ENCODE data around the gene GDF2.
A peak's percentile ranks its signal among the peaks of the same experiment; 100 is the strongest.

The GDF2 gene

DNA sequence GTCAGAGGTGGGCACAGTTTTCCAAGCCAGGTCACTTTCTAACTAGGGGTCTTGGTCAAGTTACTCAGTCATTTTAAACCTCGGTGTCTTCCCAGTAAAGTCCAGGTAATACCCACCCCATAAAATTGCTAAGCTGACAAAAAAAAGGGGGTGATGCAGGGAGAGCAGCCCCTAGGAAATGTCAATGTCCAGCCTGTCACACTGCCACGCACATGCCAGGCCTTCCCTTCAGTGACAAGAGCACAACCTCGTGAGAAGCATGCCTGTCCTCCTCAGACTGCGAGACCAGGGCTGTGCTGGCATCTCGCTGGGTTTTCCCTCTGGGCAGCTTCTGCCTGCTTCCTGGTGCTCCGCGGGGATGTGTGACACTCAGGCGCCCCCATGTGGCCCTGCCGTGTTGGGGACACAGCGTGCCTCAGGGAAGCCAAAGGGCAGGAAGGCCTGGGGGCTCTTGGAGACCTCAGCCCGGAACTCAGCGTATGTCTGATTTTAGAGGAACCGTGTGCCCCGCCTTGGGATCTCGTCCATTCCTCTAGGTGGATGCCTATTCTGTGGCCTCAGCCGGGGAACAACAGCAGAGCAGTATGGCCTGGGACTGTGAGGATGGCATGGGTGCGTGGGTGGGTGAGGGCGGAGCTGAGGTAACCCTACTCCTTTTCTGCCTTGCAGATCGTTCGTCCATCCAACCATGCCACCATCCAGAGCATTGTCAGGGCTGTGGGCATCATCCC, 10.2 kb upstream of the GDF2 start:
- DNase-seq (ENCODE audit: low read depth) = peak; percentile 80

- no peak for DNase-seq (ENCODE audit: low read depth)
These were observed 9.6 kb upstream of the GDF2 start for GRCh38 chr10:47312663-47312995.

DNA sequence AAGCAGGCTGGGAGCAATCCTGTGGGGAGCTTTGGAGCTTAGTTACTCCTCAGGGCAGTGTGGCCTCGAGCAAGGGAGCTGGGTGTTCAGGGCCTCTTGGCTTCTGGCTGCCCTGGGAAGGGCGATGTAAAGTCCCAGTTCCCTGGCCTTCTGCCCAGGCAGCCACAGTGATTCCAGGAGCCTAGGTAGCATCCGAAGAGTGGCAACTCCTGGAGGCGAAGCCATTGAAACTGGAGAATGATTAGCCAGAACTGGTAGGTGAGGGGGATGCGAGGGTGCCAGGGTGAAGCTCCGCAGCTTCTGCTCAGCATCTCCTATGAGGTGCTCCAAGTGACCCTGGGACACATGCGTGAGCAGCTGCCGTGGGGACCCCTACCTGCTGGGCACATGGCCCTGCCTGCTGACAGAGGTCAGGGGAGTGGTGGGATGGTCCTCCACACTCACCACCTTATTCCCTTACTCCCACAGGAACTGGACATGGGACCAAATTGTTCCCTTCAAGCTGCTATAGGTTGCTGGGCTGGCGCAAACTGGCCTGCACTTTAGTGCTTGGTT, 7.8 kb upstream of the GDF2 start:
- DNase-seq (ENCODE audit: low read depth) = no peak

GRCh38 chr10:47315421-47315820, 6.8 kb upstream of the GDF2 start:
- DNase-seq (ENCODE audit: low read depth) = no peak

- no peak for DNase-seq (ENCODE audit: low read depth)
These were observed 6.1 kb upstream of the GDF2 start for GRCh38 chr10:47316131-47316530.

DNA sequence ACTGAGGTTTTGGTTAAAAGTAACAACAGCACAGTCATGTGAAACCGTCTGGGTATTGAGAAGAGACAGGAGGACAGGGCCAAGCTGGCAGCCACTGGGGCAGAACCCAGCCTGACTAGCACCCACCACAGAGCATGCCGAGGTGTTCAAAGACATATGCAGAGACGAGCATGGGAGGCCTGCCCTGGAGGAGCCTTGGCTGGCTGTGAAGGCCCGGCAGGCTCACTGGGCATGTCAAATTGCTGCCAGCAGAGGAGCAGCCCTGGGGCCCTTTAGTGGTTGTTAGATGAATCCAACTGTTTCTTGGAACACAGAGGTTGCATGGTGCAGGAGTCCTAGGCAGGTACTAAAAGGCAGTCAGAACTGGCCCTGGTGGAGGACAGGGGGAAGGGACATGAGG, 5.0 kb upstream of the GDF2 start:
- DNase-seq (ENCODE audit: low read depth) = no peak

DNA sequence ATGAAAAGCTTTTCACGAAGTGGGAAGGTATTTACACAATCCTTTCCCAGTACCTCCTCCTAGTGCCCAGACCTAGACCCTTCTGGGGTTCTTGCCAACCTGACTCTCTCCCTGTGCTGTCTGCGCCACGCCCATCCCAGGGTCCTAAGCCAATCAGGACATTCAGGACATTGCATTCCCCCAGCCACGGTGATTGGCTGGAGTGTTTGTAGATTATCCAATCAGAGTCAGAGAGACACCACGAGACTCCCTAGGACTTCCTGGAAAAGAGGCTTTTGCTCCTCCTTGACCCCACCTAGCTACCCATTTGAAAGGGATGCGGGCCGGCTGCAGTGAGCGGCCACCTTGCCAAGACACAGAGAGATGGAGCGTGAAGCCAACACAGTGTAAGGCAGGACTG, 3.5 kb upstream of the GDF2 start:
- no peak for DNase-seq (ENCODE audit: low read depth)

DNA sequence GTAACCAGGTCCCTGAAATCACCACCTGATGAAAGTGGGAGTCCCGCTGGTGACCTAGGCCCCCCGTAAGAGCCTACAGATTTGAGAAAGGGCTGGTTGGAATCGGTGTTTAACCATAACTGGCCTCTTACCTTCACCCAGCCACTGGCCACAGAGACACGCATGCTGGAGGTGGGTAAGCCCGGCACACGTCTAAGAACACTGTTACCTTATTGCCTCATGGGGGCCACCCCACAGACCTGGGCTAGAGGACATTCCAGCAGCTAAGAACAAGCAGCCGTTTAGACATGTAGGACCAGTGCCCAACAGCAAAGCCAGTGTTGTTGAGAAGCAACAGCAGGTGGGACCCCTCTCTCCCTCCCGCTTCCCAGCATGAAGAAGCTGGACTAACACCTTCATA, 2.5 kb upstream of the GDF2 start:
- DNase-seq (ENCODE audit: low read depth) = no peak

GRCh38 chr10:47320812-47321211, 1.4 kb upstream of the GDF2 start:
- DNase-seq (ENCODE audit: low read depth) = no peak

GRCh38 chr10:47321521-47322195, 596 bp upstream of the GDF2 start:
- DNase-seq (ENCODE audit: low read depth) = no peak

- no peak for DNase-seq (ENCODE audit: low read depth)
These were observed 833 bp downstream of the GDF2 start for GRCh38 chr10:47323087-47323486.

- DNase-seq (ENCODE audit: low read depth) = no peak
These were observed 1.5 kb downstream of the GDF2 start for GRCh38 chr10:47323636-47324296.

DNA sequence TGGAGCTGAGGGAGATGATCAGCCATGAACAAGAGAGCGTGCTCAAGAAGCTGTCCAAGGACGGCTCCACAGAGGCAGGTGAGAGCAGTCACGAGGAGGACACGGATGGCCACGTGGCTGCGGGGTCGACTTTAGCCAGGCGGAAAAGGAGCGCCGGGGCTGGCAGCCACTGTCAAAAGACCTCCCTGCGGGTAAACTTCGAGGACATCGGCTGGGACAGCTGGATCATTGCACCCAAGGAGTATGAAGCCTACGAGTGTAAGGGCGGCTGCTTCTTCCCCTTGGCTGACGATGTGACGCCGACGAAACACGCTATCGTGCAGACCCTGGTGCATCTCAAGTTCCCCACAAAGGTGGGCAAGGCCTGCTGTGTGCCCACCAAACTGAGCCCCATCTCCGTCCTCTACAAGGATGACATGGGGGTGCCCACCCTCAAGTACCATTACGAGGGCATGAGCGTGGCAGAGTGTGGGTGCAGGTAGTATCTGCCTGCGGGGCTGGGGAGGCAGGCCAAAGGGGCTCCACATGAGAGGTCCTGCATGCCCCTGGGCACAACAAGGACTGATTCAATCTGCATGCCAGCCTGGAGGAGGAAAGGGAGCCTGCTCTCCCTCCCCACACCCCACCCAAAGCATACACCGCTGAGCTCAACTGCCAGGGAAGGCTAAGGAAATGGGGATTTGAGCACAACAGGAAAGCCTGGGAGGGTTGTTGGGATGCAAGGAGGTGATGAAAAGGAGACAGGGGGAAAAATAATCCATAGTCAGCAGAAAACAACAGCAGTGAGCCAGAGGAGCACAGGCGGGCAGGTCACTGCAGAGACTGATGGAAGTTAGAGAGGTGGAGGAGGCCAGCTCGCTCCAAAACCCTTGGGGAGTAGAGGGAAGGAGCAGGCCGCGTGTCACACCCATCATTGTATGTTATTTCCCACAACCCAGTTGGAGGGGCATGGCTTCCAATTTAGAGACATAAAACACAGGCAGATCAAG, 3.3 kb downstream of the GDF2 start:
- no peak for DNase-seq (ENCODE audit: low read depth)

GRCh38 chr10:47326306-47326926, 4.2 kb downstream of the GDF2 start:
- no peak for DNase-seq (ENCODE audit: low read depth)

- DNase-seq (ENCODE audit: low read depth) = no peak
These were observed 4.7 kb downstream of the GDF2 start for GRCh38 chr10:47326927-47327330.

- DNase-seq (ENCODE audit: low read depth) = no peak
These were observed 7.6 kb downstream of the GDF2 start for GRCh38 chr10:47329855-47330254.

DNA sequence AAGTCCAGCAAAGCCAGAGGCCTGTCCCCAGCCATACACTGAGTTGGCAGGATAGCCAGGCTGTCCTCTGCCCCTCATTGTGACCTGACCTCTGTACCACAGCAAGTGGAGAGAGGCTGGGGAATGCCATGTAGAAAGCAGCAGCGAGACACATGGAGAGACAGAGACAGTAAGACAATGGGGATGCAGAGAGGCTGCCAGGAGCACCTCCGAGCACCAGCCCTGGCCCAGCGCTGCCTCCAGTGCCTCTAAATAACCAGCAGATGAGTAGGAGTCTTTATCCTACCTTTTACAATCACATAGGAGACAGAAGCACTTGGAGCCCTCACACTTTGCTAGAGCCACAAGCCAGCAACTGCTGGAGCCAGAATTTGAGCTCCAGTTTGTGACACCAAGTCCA, 8.1 kb downstream of the GDF2 start:
- DNase-seq (ENCODE audit: low read depth) = no peak

GRCh38 chr10:47330804-47331203, 8.6 kb downstream of the GDF2 start:
- DNase-seq (ENCODE audit: low read depth) = no peak

- no peak for DNase-seq (ENCODE audit: low read depth)
These were observed 9.2 kb downstream of the GDF2 start for GRCh38 chr10:47331491-47331890.

GRCh38 chr10:47331954-47332353, 9.7 kb downstream of the GDF2 start:
- DNase-seq (ENCODE audit: low read depth) = no peak

- no peak for DNase-seq (ENCODE audit: low read depth)
These were observed 10.1 kb downstream of the GDF2 start for GRCh38 chr10:47332371-47332770.

- DNase-seq (ENCODE audit: low read depth) = no peak
These were observed 10.7 kb downstream of the GDF2 start for GRCh38 chr10:47332946-47333345.

Measured in activated T-cell treated with anti-CD3 and anti-CD28 coated beads for 48 hours (primary cell).